HG03196 (cell line): Measurements from ENCODE around the gene CYP4V2.

Experiments used
- ATAC-seq: cut with Tn5 transposase; IDR thresholded peaks from one replicate; pipeline ENCODE4 v1.9.1; 2021; ENCODE audit not compliant: unreplicated experiment

Gene CYP4V2

GRCh38 chr4:186188107-186188506 lies 3.3 kb upstream of the CYP4V2 start:
- no peak for ATAC-seq

GRCh38 chr4:186189656-186190055 lies 1.7 kb upstream of the CYP4V2 start:
- no peak for ATAC-seq

GRCh38 chr4:186190581-186191199 lies 677 bp upstream of the CYP4V2 start:
- ATAC-seq, result peak; percentile 42

- peak; percentile 19 for ATAC-seq
Measured at GRCh38 chr4:186192066-186192612, 772 bp downstream of the CYP4V2 start.

GRCh38 chr4:186193851-186194250 lies 2.5 kb downstream of the CYP4V2 start:
- no peak for ATAC-seq

- no peak for ATAC-seq
Measured at GRCh38 chr4:186196063-186196462, 4.7 kb downstream of the CYP4V2 start.

- no peak for ATAC-seq
Measured at GRCh38 chr4:186200516-186200915, 9.1 kb downstream of the CYP4V2 start.

- ATAC-seq, result no peak
Measured at GRCh38 chr4:186201010-186201409, 9.6 kb downstream of the CYP4V2 start.

- peak; percentile 94 for ATAC-seq
Measured at GRCh38 chr4:186201535-186202230, 10.3 kb downstream of the CYP4V2 start.

- ATAC-seq, result no peak
Measured at GRCh38 chr4:186202490-186203140, 11.2 kb downstream of the CYP4V2 start.

- ATAC-seq, result no peak
Measured at GRCh38 chr4:186203406-186203805, 12.0 kb downstream of the CYP4V2 start.

GRCh38 chr4:186204103-186204559 lies 12.8 kb downstream of the CYP4V2 start:
- ATAC-seq, result no peak

- ATAC-seq, result no peak
Measured at GRCh38 chr4:186204686-186205085, 13.3 kb downstream of the CYP4V2 start.

GRCh38 chr4:186205156-186205555 lies 13.8 kb downstream of the CYP4V2 start:
- no peak for ATAC-seq

GRCh38 chr4:186216465-186217024 lies 25.2 kb downstream of the CYP4V2 start:
- ATAC-seq, result no peak

- no peak for ATAC-seq
Measured at GRCh38 chr4:186217733-186218293, 26.4 kb downstream of the CYP4V2 start.

- no peak for ATAC-seq
Measured at GRCh38 chr4:186221624-186222023, 30.3 kb downstream of the CYP4V2 start.

GRCh38 chr4:186225848-186226247 lies 34.5 kb downstream of the CYP4V2 start:
- no peak for ATAC-seq

GRCh38 chr4:186226521-186227189 lies 35.3 kb downstream of the CYP4V2 start:
- ATAC-seq, result no peak

GRCh38 chr4:186227221-186227620 lies 35.9 kb downstream of the CYP4V2 start, which contains the start of gene KLKB1:
Gene KLKB1 (plus strand): TSS chr4:186227507. CDS start chr4:186228196, 689 bp downstream.
- ATAC-seq, result no peak
